HG03280 (cell line): ENCODE results near the gene DPP6.
A peak's percentile ranks its signal among the peaks of the same experiment; 100 is the strongest.

Experiments
- ATAC-seq: cut with Tn5 transposase; IDR thresholded peaks from one replicate; pipeline ENCODE4 v1.9.1; 2021; ENCODE audit warnings: mild to moderate bottlenecking, moderate library complexity; ENCODE audit not compliant: unreplicated experiment

Gene DPP6

GRCh38 chr7:154898973-154899855, 847.0 kb downstream of the DPP6 start:
- ATAC-seq: no peak

DNA sequence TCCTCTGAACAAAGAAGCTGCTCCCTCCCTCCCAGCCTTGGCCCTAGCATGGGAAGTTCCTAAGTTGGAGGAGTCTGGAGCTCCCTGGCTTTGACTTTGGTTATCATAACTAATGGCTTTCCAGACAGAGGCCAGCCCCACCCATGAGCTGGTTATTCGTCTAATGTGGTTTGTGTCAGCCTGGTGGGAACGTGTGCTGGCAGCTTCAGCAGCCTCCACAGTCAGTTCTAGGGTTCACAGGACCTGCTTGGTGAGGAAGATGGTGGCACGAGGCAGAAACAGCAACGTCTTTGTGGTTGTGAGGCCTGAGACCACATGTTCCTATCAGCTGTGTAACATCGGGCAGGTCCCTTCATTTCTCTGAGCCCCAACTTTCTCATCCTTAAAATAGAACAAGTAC, 847.7 kb downstream of the DPP6 start:
- no peak for ATAC-seq

- no peak for ATAC-seq
These were observed 850.4 kb downstream of the DPP6 start for GRCh38 chr7:154902600-154903082.

- no peak for ATAC-seq
These were observed 851.0 kb downstream of the DPP6 start for GRCh38 chr7:154903083-154903731.

DNA sequence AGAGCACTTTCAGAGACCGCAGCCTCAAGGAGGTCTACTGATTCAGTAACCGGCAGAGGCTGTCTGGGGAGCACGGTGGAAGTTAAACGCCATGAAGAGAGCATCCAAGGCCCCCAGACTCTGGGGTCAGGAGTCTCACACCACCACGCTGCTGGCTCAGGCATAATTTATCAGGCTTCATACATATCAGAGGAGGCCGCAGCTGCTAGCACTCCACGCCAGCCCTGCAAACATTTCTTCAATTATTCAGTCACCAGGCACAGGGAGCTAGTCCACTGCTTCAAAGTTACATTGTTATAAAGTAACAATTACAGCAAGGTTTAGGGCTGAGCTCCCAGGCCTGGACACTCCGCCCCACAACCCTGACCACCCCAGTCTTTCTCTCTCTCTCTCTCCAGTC, 852.9 kb downstream of the DPP6 start:
- no peak for ATAC-seq

DNA sequence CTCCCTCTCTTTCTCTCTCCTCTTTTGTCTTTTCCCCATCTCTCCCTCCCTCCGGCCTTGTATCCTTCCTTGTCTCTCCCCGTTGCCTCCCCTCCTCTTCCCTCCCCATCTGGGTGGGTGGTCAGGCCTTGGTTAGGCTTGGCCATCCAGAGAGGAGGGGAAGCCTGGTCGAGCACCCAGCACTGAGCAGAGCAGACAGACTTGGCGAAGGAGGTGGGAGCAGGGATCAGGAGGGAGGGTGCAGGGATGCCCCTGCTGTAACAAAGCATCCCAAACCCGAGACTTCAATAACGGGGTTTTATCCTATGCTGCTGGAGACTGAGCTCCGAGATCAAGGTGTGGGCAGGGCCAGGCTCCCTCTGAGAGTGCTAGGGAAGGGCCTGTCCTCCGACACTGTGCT, 853.4 kb downstream of the DPP6 start:
- ATAC-seq: no peak

- no peak for ATAC-seq
These were observed 854.0 kb downstream of the DPP6 start for GRCh38 chr7:154906201-154906600.

GRCh38 chr7:154906736-154907355, 854.6 kb downstream of the DPP6 start:
- ATAC-seq: no peak

- ATAC-seq: no peak
These were observed 855.7 kb downstream of the DPP6 start for GRCh38 chr7:154907651-154908620.

GRCh38 chr7:154909241-154910105, 857.3 kb downstream of the DPP6 start:
- ATAC-seq: no peak

- no peak for ATAC-seq
These were observed 857.9 kb downstream of the DPP6 start for GRCh38 chr7:154910125-154910524.

GRCh38 chr7:154910977-154911376, 858.8 kb downstream of the DPP6 start:
- no peak for ATAC-seq

DNA sequence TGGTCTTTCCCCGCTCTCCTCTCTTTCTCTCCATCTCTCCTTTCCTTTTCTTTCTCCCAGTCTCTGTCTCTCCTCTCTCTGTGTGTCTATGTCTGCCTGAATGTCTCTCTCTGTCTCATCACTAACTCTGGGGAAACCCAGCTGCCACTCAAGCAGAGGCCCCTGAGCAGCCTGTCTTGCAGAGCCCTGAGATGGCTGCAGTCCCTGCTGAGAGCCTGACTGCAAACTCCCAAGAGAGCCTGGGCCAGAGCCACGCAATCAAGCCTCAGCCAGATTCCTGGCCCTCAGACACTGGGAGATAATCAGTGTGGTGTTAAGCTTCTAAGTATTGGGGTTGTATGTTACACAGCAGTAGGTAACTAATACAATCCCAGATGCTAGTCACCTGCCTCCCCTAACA, 859.2 kb downstream of the DPP6 start:
- no peak for ATAC-seq

- ATAC-seq: no peak
These were observed 859.8 kb downstream of the DPP6 start for GRCh38 chr7:154911862-154912455.

DNA sequence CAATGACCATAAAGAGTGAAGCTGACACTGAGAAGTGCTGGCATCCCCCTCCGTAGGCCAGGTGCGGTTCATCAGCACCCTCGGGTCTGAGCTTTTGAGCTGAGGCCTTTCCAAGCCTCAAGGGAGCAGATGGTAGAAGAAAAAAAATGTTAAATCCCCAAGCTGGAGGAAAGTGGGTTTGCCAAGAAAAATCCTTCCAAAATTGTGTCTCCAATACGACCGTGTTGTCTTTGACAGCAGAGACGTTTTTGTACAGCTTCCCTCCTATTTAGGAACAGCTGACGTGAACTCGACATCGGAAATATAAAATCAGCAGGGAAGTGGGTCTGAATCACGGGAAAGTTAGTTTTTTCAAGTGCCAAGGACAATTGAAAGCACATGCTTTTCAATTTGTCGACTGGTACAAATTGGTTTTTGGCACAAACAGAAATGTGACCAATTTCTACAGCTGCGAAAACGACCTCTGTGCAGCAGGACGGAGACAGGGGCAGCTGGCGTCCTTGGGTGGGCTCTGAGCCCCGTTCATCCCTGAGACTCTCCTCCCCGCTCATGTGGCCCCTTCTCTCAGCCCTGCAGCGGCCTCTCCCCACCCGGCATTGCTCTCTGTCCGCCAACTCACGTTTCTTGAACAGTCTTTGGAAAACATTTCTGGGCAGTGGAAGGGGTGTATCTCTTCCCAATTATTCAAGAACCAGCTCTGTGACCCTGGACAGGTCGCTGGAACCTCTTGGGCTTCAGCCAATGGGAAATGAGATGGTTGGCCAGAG, 860.9 kb downstream of the DPP6 start:
- ATAC-seq: no peak

DNA sequence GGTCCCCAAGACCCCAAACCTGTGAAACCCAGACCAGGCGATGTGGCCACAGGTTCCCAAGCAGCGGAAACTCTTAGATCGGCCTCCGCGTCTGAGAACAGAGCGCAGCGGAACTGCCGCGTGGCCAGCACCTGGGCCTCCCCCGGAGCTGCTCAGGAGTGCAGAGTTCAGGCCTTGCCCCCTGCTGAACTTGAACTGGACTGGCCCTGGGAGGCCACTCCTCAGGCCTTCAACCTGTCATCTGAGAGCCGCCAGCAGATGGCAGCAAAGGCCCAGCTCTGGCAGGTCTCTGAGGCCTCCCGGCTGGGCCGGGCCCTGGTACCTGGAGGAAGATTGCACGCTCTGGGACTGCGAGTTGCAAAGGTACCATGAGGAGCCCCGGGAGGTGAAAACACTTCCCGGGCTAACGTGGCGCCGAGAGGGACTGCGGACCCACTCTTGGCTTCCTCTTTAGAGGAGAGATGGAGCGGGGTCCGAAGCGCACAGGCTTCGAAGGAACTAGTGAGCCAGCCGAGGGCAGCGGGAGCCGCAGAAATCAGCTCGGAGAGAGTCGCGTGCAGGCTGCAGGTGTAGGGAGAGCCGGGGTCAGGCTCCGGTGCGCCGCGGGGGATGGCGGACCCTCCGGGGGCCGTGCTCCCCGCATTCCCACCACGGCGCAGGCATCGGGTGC, 861.6 kb downstream of the DPP6 start:
- ATAC-seq: peak; percentile 98

DNA sequence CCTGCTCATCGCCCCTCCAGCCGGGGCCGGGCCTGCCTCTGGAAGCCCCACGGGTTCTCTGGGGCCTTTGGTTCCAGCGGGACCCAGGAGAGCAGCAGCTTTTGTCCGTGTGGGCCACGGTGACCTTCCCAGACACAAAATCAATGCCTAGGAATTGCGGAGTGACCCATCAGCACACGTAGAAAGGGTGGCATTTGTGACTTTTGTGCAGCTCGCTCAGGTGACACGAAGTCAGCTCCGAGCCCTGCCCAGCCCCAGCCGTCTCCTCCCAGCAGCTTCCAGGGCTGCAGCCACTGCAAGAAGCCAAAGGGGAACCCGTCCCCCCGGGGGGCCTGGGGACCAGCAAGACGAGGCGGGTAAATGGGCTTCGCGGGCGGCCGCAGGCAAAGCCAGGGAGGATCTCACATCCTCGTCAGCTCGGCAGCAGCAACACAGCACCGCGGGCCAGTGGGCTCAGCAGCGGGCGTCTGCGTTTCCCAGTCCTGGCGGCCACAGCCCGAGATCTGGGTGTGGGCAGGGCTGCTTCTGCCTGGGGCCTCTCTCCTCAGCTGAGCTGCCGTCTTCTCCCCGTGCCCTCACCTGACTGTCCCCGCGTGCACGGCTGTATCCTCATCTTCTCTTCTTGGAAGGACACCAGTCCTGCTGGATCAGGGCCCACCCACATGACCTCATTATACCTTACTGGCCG, 862.3 kb downstream of the DPP6 start:
- no peak for ATAC-seq
